ENCODE results near the gene L1CAM. TPM values are rescaled to one million over a fixed set of nuclear protein-coding genes. Genes with fewer than 3 reads are reported as not detected.

L1CAM gene
- total RNA-seq, 1 donor from 2014 or later, result 0.49 TPM

DNA sequence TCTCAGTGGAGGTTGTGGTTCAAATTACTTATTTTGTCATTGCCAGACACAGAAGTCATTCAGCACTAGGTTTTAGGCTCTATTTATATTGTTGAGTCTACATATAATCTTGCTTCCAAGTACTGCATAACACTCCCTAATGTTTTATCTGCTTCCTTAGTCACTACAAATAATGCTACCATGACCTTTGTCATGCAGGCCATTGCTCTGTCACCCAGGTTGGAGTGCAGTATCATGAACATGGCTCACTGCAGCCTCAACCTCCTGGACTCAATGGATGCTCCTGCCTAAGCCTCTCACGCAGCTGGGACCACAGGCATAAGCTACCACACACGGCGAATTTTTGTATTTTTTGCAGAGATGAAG lies 32.1 kb downstream of the L1CAM start:
- TF ChIP-seq EZH2 (IDR thresholded peaks at IDR 0.05) (no peak), EZH2phosphoT487 (IDR thresholded peaks at IDR 0.05) (no peak)
- TF ChIP-seq, protein P1, sequence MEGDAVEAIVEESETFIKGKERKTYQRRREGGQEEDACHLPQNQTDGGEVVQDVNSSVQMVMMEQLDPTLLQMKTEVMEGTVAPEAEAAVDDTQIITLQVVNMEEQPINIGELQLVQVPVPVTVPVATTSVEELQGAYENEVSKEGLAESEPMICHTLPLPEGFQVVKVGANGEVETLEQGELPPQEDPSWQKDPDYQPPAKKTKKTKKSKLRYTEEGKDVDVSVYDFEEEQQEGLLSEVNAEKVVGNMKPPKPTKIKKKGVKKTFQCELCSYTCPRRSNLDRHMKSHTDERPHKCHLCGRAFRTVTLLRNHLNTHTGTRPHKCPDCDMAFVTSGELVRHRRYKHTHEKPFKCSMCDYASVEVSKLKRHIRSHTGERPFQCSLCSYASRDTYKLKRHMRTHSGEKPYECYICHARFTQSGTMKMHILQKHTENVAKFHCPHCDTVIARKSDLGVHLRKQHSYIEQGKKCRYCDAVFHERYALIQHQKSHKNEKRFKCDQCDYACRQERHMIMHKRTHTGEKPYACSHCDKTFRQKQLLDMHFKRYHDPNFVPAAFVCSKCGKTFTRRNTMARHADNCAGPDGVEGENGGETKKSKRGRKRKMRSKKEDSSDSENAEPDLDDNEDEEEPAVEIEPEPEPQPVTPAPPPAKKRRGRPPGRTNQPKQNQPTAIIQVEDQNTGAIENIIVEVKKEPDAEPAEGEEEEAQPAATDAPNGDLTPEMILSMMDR (IDR thresholded peaks at IDR 0.05), result no peak
- Histone ChIP-seq H4K20me1 (ENCODE audit: low read depth) (no peaks in the 10 kb centered on the region), H3K4me2 (no peak overlapping the region), H3K27ac (no peak overlapping the region), H3K27me3 (peaks cover 44% of the 10 kb centered on the region), H3K79me2 (ENCODE audit: low read depth) (no peaks in the 10 kb centered on the region), H3K9me3 (ENCODE audit: low read depth) (no peaks in the 10 kb centered on the region), H3K9ac (no peak overlapping the region), H3F3A (ENCODE audit: low read depth) (no peaks in the 10 kb centered on the region), H3K36me3 (no peaks in the 10 kb centered on the region), H2AFZ (replicated peaks) (no peak overlapping the region), H3K4me3 (no peak overlapping the region), H3K4me1 (no peaks in the 10 kb centered on the region)
- H3K4me1 Mint-ChIP-seq, result peaks cover 3% of the 10 kb centered on the region
- DNase-seq (ENCODE audit: low spot score), result no peak
- peaks cover 3% of the 10 kb centered on the region for H3K27me3 Mint-ChIP-seq (ENCODE audit: insufficient read depth, low read depth)
- no peaks in the 10 kb centered on the region for H3K36me3 Mint-ChIP-seq
- peaks cover 19% of the 10 kb centered on the region for H3K9me3 Mint-ChIP-seq
- no peak overlapping the region for H3K27ac Mint-ChIP-seq
- H3K4me3 Mint-ChIP-seq, result no peak overlapping the region

DNA sequence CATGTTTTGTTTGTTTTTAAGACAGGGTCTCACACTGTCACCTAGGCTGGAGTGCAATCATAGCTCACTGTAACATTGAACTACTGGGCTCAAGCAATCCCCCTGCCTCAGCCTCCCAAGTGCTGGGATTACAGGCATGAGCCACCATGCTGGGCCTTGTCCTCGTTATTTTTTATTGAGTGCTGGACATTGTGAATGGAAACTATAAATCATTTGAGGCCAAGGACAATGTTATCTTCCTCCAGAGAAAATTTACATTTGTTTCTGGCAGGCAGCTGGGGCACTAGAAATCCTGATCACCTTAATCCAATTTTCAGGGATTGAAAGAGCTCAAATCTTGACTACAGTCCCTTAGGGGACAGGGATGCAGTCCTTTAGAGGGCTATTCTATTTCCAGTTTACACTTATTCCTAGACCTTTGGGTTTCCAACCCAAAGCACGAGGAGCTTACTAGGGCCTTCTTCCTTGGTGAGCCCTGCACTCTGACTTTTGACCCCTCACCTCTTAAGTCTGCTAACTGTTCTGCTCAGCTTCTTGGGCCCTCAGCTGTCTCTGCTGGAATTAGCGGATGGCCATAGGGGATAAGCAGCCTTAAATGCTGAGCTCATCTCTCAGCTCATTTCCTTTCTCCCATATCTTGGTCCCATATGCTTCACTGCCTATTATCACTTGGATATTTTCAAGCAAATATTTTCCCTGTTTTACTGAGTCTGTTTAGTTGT lies 32.6 kb downstream of the L1CAM start:
- H3K4me2 ChIP-seq, result no peak overlapping the region
- H3K36me3 Mint-ChIP-seq, result no peaks in the 10 kb centered on the region
- no peak overlapping the region for H2AFZ ChIP-seq (replicated peaks)
- H3K79me2 ChIP-seq (ENCODE audit: low read depth), result no peaks in the 10 kb centered on the region
- H3K4me3 ChIP-seq, result no peak overlapping the region
- TF ChIP-seq, protein P1 (IDR thresholded peaks at IDR 0.05), result no peak
- no peak for TF ChIP-seq EZH2 (IDR thresholded peaks at IDR 0.05)
- no peak for TF ChIP-seq EZH2phosphoT487 (IDR thresholded peaks at IDR 0.05)
- peaks cover 5% of the 10 kb centered on the region for H3K4me1 Mint-ChIP-seq
- no peak overlapping the region for H3K4me3 Mint-ChIP-seq
- peaks cover 5% of the 10 kb centered on the region for H3F3A ChIP-seq (ENCODE audit: low read depth)
- H3K9me3 Mint-ChIP-seq, result peaks cover 18% of the 10 kb centered on the region
- H3K27ac ChIP-seq, result no peak overlapping the region
- DNase-seq (ENCODE audit: low spot score), result no peak
- H3K27me3 ChIP-seq, result peaks cover 44% of the 10 kb centered on the region
- no peak overlapping the region for H3K27ac Mint-ChIP-seq
- no peaks in the 10 kb centered on the region for H4K20me1 ChIP-seq (ENCODE audit: low read depth)
- no peak overlapping the region for H3K9ac ChIP-seq
- H3K36me3 ChIP-seq, result no peaks in the 10 kb centered on the region
- H3K27me3 Mint-ChIP-seq (ENCODE audit: insufficient read depth, low read depth), result peaks cover 3% of the 10 kb centered on the region
- no peaks in the 10 kb centered on the region for H3K9me3 ChIP-seq (ENCODE audit: low read depth)
- H3K4me1 ChIP-seq, result no peaks in the 10 kb centered on the region

DNA sequence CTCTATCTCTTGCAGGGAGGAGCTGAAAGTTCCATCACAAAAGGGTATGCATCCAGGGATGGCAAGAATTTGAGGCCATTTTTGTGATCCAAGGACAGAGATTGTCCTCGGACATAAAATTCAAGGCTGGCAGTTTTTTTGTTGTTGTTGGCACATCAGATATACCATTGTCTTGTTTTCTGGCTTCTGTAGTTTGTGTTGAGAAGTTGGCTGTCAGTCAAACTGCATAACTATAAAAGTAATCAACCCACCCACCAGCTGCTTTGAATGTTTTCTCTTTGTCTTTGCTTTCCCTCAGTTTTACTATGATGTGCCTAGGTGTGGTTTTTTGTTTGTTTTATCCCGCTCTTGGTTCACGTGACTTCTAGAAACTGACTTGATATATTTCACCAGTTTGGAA lies 34.0 kb downstream of the L1CAM start:
- H3K27me3 ChIP-seq, result peaks cover 57% of the 10 kb centered on the region
- H2AFZ ChIP-seq (replicated peaks), result no peak overlapping the region
- H3K27ac ChIP-seq, result no peak overlapping the region
- no peaks in the 10 kb centered on the region for H4K20me1 ChIP-seq (ENCODE audit: low read depth)
- TF ChIP-seq EZH2 (IDR thresholded peaks at IDR 0.05), result no peak
- TF ChIP-seq EZH2phosphoT487 (IDR thresholded peaks at IDR 0.05), result no peak
- TF ChIP-seq, protein P1 (IDR thresholded peaks at IDR 0.05), result no peak
- H3K36me3 ChIP-seq, result no peaks in the 10 kb centered on the region
- H3K4me3 ChIP-seq, result no peak overlapping the region
- no peak overlapping the region for H3K4me2 ChIP-seq
- Mint-ChIP-seq H3K27me3 (ENCODE audit: insufficient read depth, low read depth) (no peaks in the 10 kb centered on the region), H3K36me3 (no peaks in the 10 kb centered on the region), H3K9me3 (peaks cover 12% of the 10 kb centered on the region), H3K27ac (no peak overlapping the region), H3K4me3 (no peak overlapping the region), H3K4me1 (peaks cover 5% of the 10 kb centered on the region)
- no peaks in the 10 kb centered on the region for H3K9me3 ChIP-seq (ENCODE audit: low read depth)
- peaks cover 3% of the 10 kb centered on the region for H3K4me1 ChIP-seq
- peaks cover 10% of the 10 kb centered on the region for H3F3A ChIP-seq (ENCODE audit: low read depth)
- no peak overlapping the region for H3K9ac ChIP-seq
- H3K79me2 ChIP-seq (ENCODE audit: low read depth), result no peaks in the 10 kb centered on the region
- DNase-seq (ENCODE audit: low spot score), result no peak

Data from neural progenitor cell (in vitro differentiated cells).